H1 (cell line): ENCODE results near the gene PPARGC1A. TPM values are rescaled to one million over a fixed set of nuclear protein-coding genes. Genes with fewer than 3 reads are reported as not detected.

Experiments
- CTCF ChIA-PET: fragments of 300-600 bp; sonication (Branson Sonifier 250); formaldehyde crosslinking; loops from one replicate; lab custom pipeline; 2021; ENCODE audit not compliant: partially characterized antibody; lab: Charles Lee
- POLR2A ChIA-PET: fragments of 300-600 bp; sonication (Branson Sonifier 250); formaldehyde crosslinking; loops from one replicate; lab custom pipeline; 2021; ENCODE audit warnings: inconsistent platforms; ENCODE audit not compliant: partially characterized antibody; lab: Charles Lee
- DNase-seq, 2 experiments: peaks; one replicate each; pipeline versions ENCODE4 v3.0.0 to v3.0.0-alpha.2; 2010 to 2022; ENCODE audit warnings: low spot score in 2 of 2, low read depth in 1 of 2, mixed read lengths in 1 of 2
- FAIRE-seq: peaks from 2 replicates; lab custom pipeline; 2011; peaks lifted over from hg19 to GRCh38; lab: Jason Lieb, UNC
- H2AFZ ChIP-seq: 2 replicates; pipeline ENCODE4 v1.8.1; 2012; ENCODE audit warnings: low read length, inconsistent platforms
- H2AK5ac ChIP-seq: 2 replicates; pipeline ENCODE4 v1.6.1; 2013; ENCODE audit warnings: low read depth, low read length
- H2BK120ac ChIP-seq: replicated peaks from 2 replicates; pipeline ENCODE3; 2013; ENCODE audit warnings: low read depth, low read length, inconsistent platforms
- H2BK12ac ChIP-seq: 2 replicates; pipeline ENCODE4 v1.6.1; 2013; ENCODE audit warnings: low read depth, low read length
- H2BK15ac ChIP-seq: 2 replicates; pipeline ENCODE4 v1.6.1; 2013; ENCODE audit warnings: low read length
- H2BK20ac ChIP-seq: 2 replicates; pipeline ENCODE4 v1.6.1; 2013; ENCODE audit warnings: low read length
- H2BK5ac ChIP-seq: 2 replicates; pipeline ENCODE4 v1.6.1; 2013; ENCODE audit warnings: low read depth, low read length
- H3K14ac ChIP-seq: 2 replicates; pipeline ENCODE4 v1.6.1; 2013; ENCODE audit warnings: inconsistent platforms; ENCODE audit not compliant: insufficient read length
- H3K18ac ChIP-seq: 2 replicates; pipeline ENCODE4 v1.6.1; 2013; ENCODE audit warnings: low read length; ENCODE audit errors: extremely low read depth
- H3K23ac ChIP-seq: 2 replicates; pipeline ENCODE4 v1.6.1; 2013; ENCODE audit warnings: inconsistent platforms; ENCODE audit not compliant: insufficient read length
- H3K23me2 ChIP-seq: 2 replicates; pipeline ENCODE4 v1.6.1; 2013; ENCODE audit warnings: low read depth, low read length
- H3K27ac ChIP-seq: 2 replicates; pipeline ENCODE4 v1.6.1; 2011; ENCODE audit warnings: low read depth, low read length, inconsistent platforms
- H3K27me3 ChIP-seq, 4 experiments: replicated peaks in 1 of 4; 1 replicate in 1 of 4; 2 replicates in 3 of 4; pipeline versions ENCODE4 v1.6.1 to v1.8.1; 2011 to 2013; ENCODE audit warnings: low read length in 3 of 4, mild to moderate bottlenecking in 3 of 4, inconsistent platforms in 2 of 4, mixed read lengths in 2 of 4, moderate library complexity in 1 of 4; ENCODE audit not compliant: control insufficient read depth in 3 of 4, insufficient read depth in 3 of 4; ENCODE audit errors: extremely low read depth in 1 of 4
- H3K36me3 ChIP-seq, 4 experiments: 2 replicates each; pipeline versions ENCODE4 v1.6.1 to v1.8.1; 2011 to 2013; ENCODE audit warnings: mild to moderate bottlenecking in 4 of 4, low read length in 3 of 4, moderate library complexity in 2 of 4, control low read depth in 1 of 4, inconsistent platforms in 1 of 4; ENCODE audit not compliant: insufficient read depth in 4 of 4, control insufficient read depth in 2 of 4
- H3K4ac ChIP-seq: replicated peaks from 2 replicates; pipeline ENCODE3; 2013; ENCODE audit warnings: low read length, low read depth, mixed read lengths, inconsistent platforms; ENCODE audit not compliant: insufficient read length
- H3K4me1 ChIP-seq, 4 experiments: replicated peaks in 1 of 4; 1 replicate in 1 of 4; 2 replicates in 3 of 4; pipeline versions ENCODE4 v1.6.1 to v1.8.1; 2011 to 2013; ENCODE audit warnings: low read length in 3 of 4, inconsistent platforms in 2 of 4, mixed read lengths in 1 of 4; ENCODE audit not compliant: insufficient read depth in 4 of 4, control insufficient read depth in 3 of 4
- H3K4me2 ChIP-seq, 2 experiments: 2 replicates each; pipeline versions ENCODE4 v1.6.1 to v1.8.1; 2011 to 2013; ENCODE audit warnings: low read depth in 2 of 2, low read length in 2 of 2, control low read depth in 1 of 2, inconsistent platforms in 1 of 2, mild to moderate bottlenecking in 1 of 2; ENCODE audit not compliant: insufficient read depth in 1 of 2
- H3K4me3 ChIP-seq, 4 experiments: fragments of 200-600, 300-600 bp in 1 of 4; sonication (generic), shearing (Covaris generic), sonication (Bioruptor Twin) in 1 of 4; 2 replicates each; pipeline versions ENCODE4 v1.5.1 to v1.8.1; 2011 to 2016; ENCODE audit warnings: low read length in 4 of 4, low read depth in 3 of 4, control low read depth in 2 of 4, inconsistent platforms in 2 of 4, mild to moderate bottlenecking in 2 of 4, mixed read lengths in 1 of 4, moderate library complexity in 1 of 4; ENCODE audit not compliant: insufficient read depth in 2 of 4; ENCODE audit errors: extremely low read depth in 1 of 4
- H3K56ac ChIP-seq: replicated peaks from 2 replicates; pipeline ENCODE3; 2013; ENCODE audit warnings: low read depth, mild to moderate bottlenecking, mixed read lengths, low read length, inconsistent platforms; ENCODE audit not compliant: insufficient read length
- H3K79me1 ChIP-seq: 2 replicates; pipeline ENCODE4 v1.6.1; 2013; ENCODE audit warnings: low read depth, low read length, control low read depth
- H3K79me2 ChIP-seq, 2 experiments: 2 replicates each; pipeline versions ENCODE4 v1.6.1 to v1.8.1; 2012 to 2013; ENCODE audit warnings: low read length in 2 of 2, mild to moderate bottlenecking in 2 of 2, inconsistent platforms in 1 of 2; ENCODE audit not compliant: insufficient read depth in 2 of 2, control insufficient read depth in 1 of 2
- H3K9ac ChIP-seq, 4 experiments: replicated peaks in 1 of 4; 1 replicate in 1 of 4; 2 replicates in 3 of 4; pipeline versions ENCODE4 v1.6.1 to v1.8.1; 2011 to 2013; ENCODE audit warnings: low read depth in 3 of 4, low read length in 3 of 4, control low read depth in 2 of 4, mild to moderate bottlenecking in 2 of 4, moderate library complexity in 2 of 4, inconsistent platforms in 1 of 4; ENCODE audit errors: extremely low read depth in 1 of 4
- H3K9me3 ChIP-seq, 2 experiments: 2 replicates each; pipeline versions ENCODE4 v1.6.1 to v1.8.1; 2012 to 2013; ENCODE audit warnings: mild to moderate bottlenecking in 2 of 2, moderate library complexity in 2 of 2, control low read depth in 1 of 2, inconsistent platforms in 1 of 2, low read depth in 1 of 2, low read length in 1 of 2, mixed read lengths in 1 of 2; ENCODE audit not compliant: insufficient read depth in 2 of 2
- H4K20me1 ChIP-seq, 2 experiments: replicated peaks in 1 of 2; 2 replicates each; pipeline versions ENCODE3 to v1.8.1; 2011 to 2013; ENCODE audit warnings: inconsistent platforms in 2 of 2, low read length in 2 of 2, mild to moderate bottlenecking in 1 of 2; ENCODE audit not compliant: insufficient read depth in 2 of 2, control insufficient read depth in 1 of 2
- H4K5ac ChIP-seq: 2 replicates; pipeline ENCODE4 v1.6.1; 2013; ENCODE audit warnings: low read length, low read depth, mixed read lengths, inconsistent platforms; ENCODE audit not compliant: insufficient read length
- H4K8ac ChIP-seq: 2 replicates; pipeline ENCODE4 v1.8.0; 2013; ENCODE audit warnings: mild to moderate bottlenecking, moderate library complexity, low read length, inconsistent platforms; ENCODE audit not compliant: insufficient read depth; ENCODE audit errors: extremely low read depth
- H4K91ac ChIP-seq: replicated peaks from 2 replicates; pipeline ENCODE3; 2013; ENCODE audit warnings: low read length, mixed read lengths, inconsistent platforms; ENCODE audit not compliant: insufficient read length
- BACH1 ChIP-seq: IDR thresholded peaks from 2 replicates; pipeline ENCODE4 v1.6.1; 2012; ENCODE audit warnings: low read length, improper control_type of control experiment
- BCL11A ChIP-seq, 2 experiments: IDR thresholded peaks; one replicate each; pipeline ENCODE4 v1.6.1; 2011; ENCODE audit warnings: low read depth in 2 of 2, low read length in 2 of 2, mild to moderate bottlenecking in 2 of 2
- CEBPB ChIP-seq: IDR thresholded peaks from 2 replicates; pipeline ENCODE4 v1.6.1; 2012; ENCODE audit warnings: low read depth, low read length
- CHD1 ChIP-seq: IDR thresholded peaks from 2 replicates; pipeline ENCODE4 v1.6.1; 2012; ENCODE audit warnings: low read depth, low read length, improper control_type of control experiment
- CHD2 ChIP-seq: IDR thresholded peaks from 2 replicates; pipeline ENCODE4 v1.6.1; 2012; ENCODE audit warnings: low read length, improper control_type of control experiment
- EGR1 ChIP-seq: IDR thresholded peaks from 2 replicates; pipeline ENCODE4 v1.6.1; 2011; ENCODE audit warnings: low read depth, low read length, borderline replicate concordance
- KDM5A ChIP-seq: fragments of 200-600 bp; IDR thresholded peaks from 2 replicates; pipeline ENCODE4 v1.7.1; 2012; ENCODE audit warnings: mild to moderate bottlenecking, low read length, inconsistent platforms, mixed read lengths
- RNF2 ChIP-seq: fragments of 200-900, 300-1000 bp; sonication (generic); IDR thresholded peaks from 2 replicates; pipeline ENCODE4 v1.7.1; 2016; ENCODE audit warnings: borderline replicate concordance, low read depth, mild to moderate bottlenecking, antibody characterized with exemption, low read length; ENCODE audit not compliant: poor library complexity, severe bottlenecking; ENCODE audit errors: missing control alignments
- SAP30 ChIP-seq: fragments of 300-600 bp; sonication (generic); IDR thresholded peaks from 2 replicates; pipeline ENCODE4 v1.7.1; 2012; ENCODE audit warnings: low read length, moderate library complexity, mild to moderate bottlenecking, inconsistent platforms; ENCODE audit not compliant: insufficient read depth, insufficient replicate concordance
- SIX5 ChIP-seq: IDR thresholded peaks from 2 replicates; pipeline ENCODE4 v1.6.1; 2011; ENCODE audit warnings: mild to moderate bottlenecking, low read depth, low read length
- SP2 ChIP-seq: IDR thresholded peaks from 2 replicates; pipeline ENCODE4 v1.6.1; 2012; ENCODE audit warnings: mild to moderate bottlenecking, low read length, inconsistent platforms
- SUZ12 ChIP-seq: fragments of 200-600 bp; sonication (generic); IDR thresholded peaks from 2 replicates; pipeline ENCODE4 v1.6.1; 2012; ENCODE audit warnings: mild to moderate bottlenecking, inconsistent platforms, low read length, moderate library complexity, mixed read lengths
- TCF12 ChIP-seq: IDR thresholded peaks from 2 replicates; pipeline ENCODE4 v1.6.1; 2011; ENCODE audit warnings: low read depth, mild to moderate bottlenecking, low read length
- WGBS, 2 experiments: shearing (Covaris generic) in 1 of 2; methylation state at CpG; one replicate each; pipeline versions ENCODE4 v1.1.6 to v1.1.7; 2013 to 2015; ENCODE audit warnings: low lambda C conversion rate in 2 of 2, mixed read lengths in 2 of 2, inconsistent platforms in 1 of 2, low coverage in 1 of 2, missing lambda C conversion rate in 1 of 2; ENCODE audit not compliant: insufficient replicate concordance in 2 of 2, insufficient coverage in 1 of 2, insufficient read length in 1 of 2; ENCODE audit errors: extremely low coverage in 1 of 2, missing lambda C conversion rate in 1 of 2; 5-methylcytosine and 5-hydroxymethylcytosine counted together
- polyA plus RNA-seq, 7 experiments: library from polyadenylated mRNA; depleted of rRNA in 3 of 7; stranded (reverse) in 5 of 7; unstranded in 2 of 7; fragments of >200 nt in 5 of 7; fragments of 200-250 nt in 2 of 7; gene quantifications; 1 replicate in 5 of 7; 2 replicates in 1 of 7; 4 replicates in 1 of 7; pipeline versions ENCODE4 v1.2.1 to v1.2.3, GENCODE V29; 2011 to 2013; ENCODE audit warnings: missing spikeins in 2 of 7, mixed read lengths in 2 of 7
- total RNA-seq: library from RNA; stranded (reverse); fragmentation: NEBNext Ultra II Directional; extraction: Animal tissue kit (Norgen Biotek cat#: 25700); gene quantifications from 2 replicates; pipeline ENCODE4 v1.2.1, GENCODE V29; 2021

PPARGC1A gene
- total and polyA plus RNA-seq, 2 of the 8 experiments (the other 6 are each of a cell fraction or from before 2014, with no cell fraction given), result 0.54 to 1.4 TPM

- Histone ChIP-seq H3K27me3 (no peaks in the 10 kb centered on the region), H4K8ac (no peak overlapping the region), H3K23ac (no peak overlapping the region), H3K27ac (no peak overlapping the region), H3K9me3 (no peaks in the 10 kb centered on the region), H3K23me2 (no peaks in the 10 kb centered on the region), H3K4ac (no peak overlapping the region), H3K79me2 (no peaks in the 10 kb centered on the region), H3K18ac (no peak overlapping the region), H3K79me1 (no peaks in the 10 kb centered on the region), H2BK120ac (no peak overlapping the region), H2BK20ac (no peak overlapping the region), H3K9ac (no peak overlapping the region), H3K14ac (no peak overlapping the region), H2AK5ac (no peak overlapping the region), H4K20me1 (no peaks in the 10 kb centered on the region), H4K91ac (no peak overlapping the region), H3K56ac (no peak overlapping the region), H4K5ac (no peak overlapping the region), H3K36me3 (no peaks in the 10 kb centered on the region), H2BK5ac (no peak overlapping the region), H3K4me2 (no peak overlapping the region), H3K4me1 (no peaks in the 10 kb centered on the region), H2AFZ (no peak overlapping the region), H2BK15ac (no peak overlapping the region), H2BK12ac (no peak overlapping the region), H3K4me3 (no peak overlapping the region)
- ChIA-PET CTCF (no interaction called here), POLR2A (no interaction called here)
- no peak for TF ChIP-seq SUZ12
- no peak for TF ChIP-seq RNF2
- no peak for TF ChIP-seq CHD2
- no peak for TF ChIP-seq SAP30
- TF ChIP-seq SP2, result no peak
- TF ChIP-seq SIX5, result no peak
- TF ChIP-seq CEBPB, result no peak
- TF ChIP-seq CHD1, result no peak
- TF ChIP-seq BACH1, result no peak
- no peak for TF ChIP-seq KDM5A
- TF ChIP-seq TCF12, result no peak
- no peak for TF ChIP-seq EGR1
- no peak for TF ChIP-seq BCL11A (IDR thresholded peaks at IDR 0.05; ENCODE audit: low read depth in 2 of 2, low read length in 2 of 2)
- 90% methylated on average over 2 of the region's 2 CpGs; no CpG with 5 or more reads in 1 of the 2 experiments for WGBS, 2 experiments
- no peak for FAIRE-seq
- no peak for DNase-seq
Observed at GRCh38 chr4:23811161-23811560, 78.7 kb downstream of the PPARGC1A start.
